ENCODE data around the gene POLE.

POLE gene

GRCh38 chr12:132717531-132718387 is 30.6 kb upstream of the POLE start:
- no peak overlapping the region for H3K4me3 ChIP-seq (ENCODE audit: low read depth, low read length)
- in situ Hi-C loops (cut with HindIII; ENCODE audit: low sequenced_read_pairs), result no loop called here
- TF ChIP-seq, protein P1, sequence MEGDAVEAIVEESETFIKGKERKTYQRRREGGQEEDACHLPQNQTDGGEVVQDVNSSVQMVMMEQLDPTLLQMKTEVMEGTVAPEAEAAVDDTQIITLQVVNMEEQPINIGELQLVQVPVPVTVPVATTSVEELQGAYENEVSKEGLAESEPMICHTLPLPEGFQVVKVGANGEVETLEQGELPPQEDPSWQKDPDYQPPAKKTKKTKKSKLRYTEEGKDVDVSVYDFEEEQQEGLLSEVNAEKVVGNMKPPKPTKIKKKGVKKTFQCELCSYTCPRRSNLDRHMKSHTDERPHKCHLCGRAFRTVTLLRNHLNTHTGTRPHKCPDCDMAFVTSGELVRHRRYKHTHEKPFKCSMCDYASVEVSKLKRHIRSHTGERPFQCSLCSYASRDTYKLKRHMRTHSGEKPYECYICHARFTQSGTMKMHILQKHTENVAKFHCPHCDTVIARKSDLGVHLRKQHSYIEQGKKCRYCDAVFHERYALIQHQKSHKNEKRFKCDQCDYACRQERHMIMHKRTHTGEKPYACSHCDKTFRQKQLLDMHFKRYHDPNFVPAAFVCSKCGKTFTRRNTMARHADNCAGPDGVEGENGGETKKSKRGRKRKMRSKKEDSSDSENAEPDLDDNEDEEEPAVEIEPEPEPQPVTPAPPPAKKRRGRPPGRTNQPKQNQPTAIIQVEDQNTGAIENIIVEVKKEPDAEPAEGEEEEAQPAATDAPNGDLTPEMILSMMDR (IDR thresholded peaks at IDR 0.05; ENCODE audit: low read depth, low read length, missing control alignments), result no peak
- DNase-seq (ENCODE audit: low read depth), result no peak

- in situ Hi-C loops (cut with HindIII; ENCODE audit: low sequenced_read_pairs), result no loop called here
- H3K4me3 ChIP-seq (ENCODE audit: low read depth, low read length), result no peak overlapping the region
- TF ChIP-seq, protein P1 (IDR thresholded peaks at IDR 0.05; ENCODE audit: low read depth, low read length, missing control alignments), result no peak
- no peak for DNase-seq (ENCODE audit: low read depth)
These were observed 29.9 kb upstream of the POLE start for GRCh38 chr12:132717011-132717410.

- TF ChIP-seq, protein P1 (IDR thresholded peaks at IDR 0.05; ENCODE audit: low read depth, low read length, missing control alignments), result no peak
- in situ Hi-C loops (cut with HindIII; ENCODE audit: low sequenced_read_pairs), result no loop called here
These were observed 29.2 kb upstream of the POLE start for GRCh38 chr12:132716356-132716755.

GRCh38 chr12:132715874-132716273 is 28.7 kb upstream of the POLE start:
- in situ Hi-C loops (cut with HindIII; ENCODE audit: low sequenced_read_pairs), result no loop called here
- H3K4me3 ChIP-seq (ENCODE audit: low read depth, low read length), result no peak overlapping the region
- TF ChIP-seq, protein P1 (IDR thresholded peaks at IDR 0.05; ENCODE audit: low read depth, low read length, missing control alignments), result no peak
- no peak for DNase-seq (ENCODE audit: low read depth)

More at GRCh38 chr12:132716356-132716755, 29.2 kb upstream of the POLE start:
- no peak for DNase-seq (ENCODE audit: low read depth)
- no peak overlapping the region for H3K4me3 ChIP-seq (ENCODE audit: low read depth, low read length)

- DNase-seq (ENCODE audit: low read depth), result no peak
- no peak overlapping the region for H3K4me3 ChIP-seq (ENCODE audit: low read depth, low read length)
- in situ Hi-C loops (cut with HindIII; ENCODE audit: low sequenced_read_pairs), result no loop called here
- TF ChIP-seq, protein P1 (IDR thresholded peaks at IDR 0.05; ENCODE audit: low read depth, low read length, missing control alignments), result no peak
These were observed 26.0 kb upstream of the POLE start for GRCh38 chr12:132713123-132713522.

GRCh38 chr12:132711080-132711843 is 24.1 kb upstream of the POLE start:
- peak overlapping the region; percentile 91 for H3K4me3 ChIP-seq (ENCODE audit: low read depth, low read length)
- in situ Hi-C loops (cut with HindIII; ENCODE audit: low sequenced_read_pairs), result no loop called here
- no peak for DNase-seq (ENCODE audit: low read depth)
- TF ChIP-seq, protein P1 (IDR thresholded peaks at IDR 0.05; ENCODE audit: low read depth, low read length, missing control alignments), result no peak
